Measurements from ENCODE around the gene ZNF579.

Gene ZNF579

GRCh38 chr19:55605207-55605636 lies 24.6 kb upstream of the ZNF579 start:
- H3K4me2 ChIP-seq (ENCODE audit: low read depth, low read length) = peak overlapping the region; percentile 86
- H3K9me3 ChIP-seq (replicated peaks; ENCODE audit: insufficient read depth, low read length) = no peaks in the 10 kb centered on the region
- H3K27ac ChIP-seq (ENCODE audit: low read length) = peak overlapping the region; percentile 68
- H3K4me3 ChIP-seq (ENCODE audit: low read length) = peak overlapping the region; percentile 67
- peaks cover 18% of the 10 kb centered on the region for H3K4me1 ChIP-seq (ENCODE audit: low read length)
- peaks cover 29% of the 10 kb centered on the region for H3F3A ChIP-seq (ENCODE audit: insufficient read depth, low read length)
- peaks cover 36% of the 10 kb centered on the region for H3K79me2 ChIP-seq (ENCODE audit: low read length)
- 0 out of 2 replicates have a peak overlapping the region, but pooled peaks have one; percentile 34 for H2AFZ ChIP-seq (ENCODE audit: low read length)
- no peaks in the 10 kb centered on the region for H3K9me2 ChIP-seq (replicated peaks; ENCODE audit: insufficient read depth, low read length)
- no peaks in the 10 kb centered on the region for H3K36me3 ChIP-seq (replicated peaks; ENCODE audit: insufficient read depth, low read length)
- no peaks in the 10 kb centered on the region for H3K27me3 ChIP-seq (replicated peaks; ENCODE audit: insufficient read depth, low read length)
- peak; percentile 98 for DNase-seq
- no peaks in the 10 kb centered on the region for H4K20me1 ChIP-seq (ENCODE audit: insufficient read depth, low read length)
- no peak for TF ChIP-seq CTCF (IDR thresholded peaks at IDR 0.05; ENCODE audit: low read length)
- peak overlapping the region; percentile 50; the same call in 1 of the 2 replicates for H3K9ac ChIP-seq (ENCODE audit: low read length)

GRCh38 chr19:55603581-55604292 lies 23.1 kb upstream of the ZNF579 start:
- peaks cover 27% of the 10 kb centered on the region for H3K79me2 ChIP-seq (ENCODE audit: low read length)
- peaks cover 37% of the 10 kb centered on the region for H3F3A ChIP-seq (ENCODE audit: insufficient read depth, low read length)
- H3K9me2 ChIP-seq (replicated peaks; ENCODE audit: insufficient read depth, low read length) = no peaks in the 10 kb centered on the region
- DNase-seq = no peak
- H2AFZ ChIP-seq (ENCODE audit: low read length) = no peak overlapping the region
- no peaks in the 10 kb centered on the region for H3K9me3 ChIP-seq (replicated peaks; ENCODE audit: insufficient read depth, low read length)
- no peak overlapping the region for H3K4me2 ChIP-seq (ENCODE audit: low read depth, low read length)
- no peak overlapping the region for H3K4me3 ChIP-seq (ENCODE audit: low read length)
- no peaks in the 10 kb centered on the region for H4K20me1 ChIP-seq (ENCODE audit: insufficient read depth, low read length)
- no peak overlapping the region for H3K27ac ChIP-seq (ENCODE audit: low read length)
- no peaks in the 10 kb centered on the region for H3K27me3 ChIP-seq (replicated peaks; ENCODE audit: insufficient read depth, low read length)
- TF ChIP-seq CTCF (IDR thresholded peaks at IDR 0.05; ENCODE audit: low read length) = no peak
- TF ChIP-seq EZH2 (optimal IDR thresholded peaks at IDR 0.05; ENCODE audit: low read depth, low read length) = no peak
- TF ChIP-seq EZH2phosphoT487 (IDR thresholded peaks at IDR 0.05; ENCODE audit: low read length) = no peak
- no peaks in the 10 kb centered on the region for H3K36me3 ChIP-seq (replicated peaks; ENCODE audit: insufficient read depth, low read length)
- H3K9ac ChIP-seq (ENCODE audit: low read length) = no peak overlapping the region
- peaks cover 18% of the 10 kb centered on the region for H3K4me1 ChIP-seq (ENCODE audit: low read length)

- H3K4me1 ChIP-seq (ENCODE audit: low read length) = peaks cover 18% of the 10 kb centered on the region
- no peak overlapping the region for H3K4me2 ChIP-seq (ENCODE audit: low read depth, low read length)
- H2AFZ ChIP-seq (ENCODE audit: low read length) = no peak overlapping the region
- no peaks in the 10 kb centered on the region for H3K9me3 ChIP-seq (replicated peaks; ENCODE audit: insufficient read depth, low read length)
- no peaks in the 10 kb centered on the region for H4K20me1 ChIP-seq (ENCODE audit: insufficient read depth, low read length)
- no peak for TF ChIP-seq EZH2phosphoT487 (IDR thresholded peaks at IDR 0.05; ENCODE audit: low read length)
- no peak for TF ChIP-seq CTCF (IDR thresholded peaks at IDR 0.05; ENCODE audit: low read length)
- TF ChIP-seq EZH2 (optimal IDR thresholded peaks at IDR 0.05; ENCODE audit: low read depth, low read length) = no peak
- H3K27me3 ChIP-seq (replicated peaks; ENCODE audit: insufficient read depth, low read length) = no peaks in the 10 kb centered on the region
- H3K36me3 ChIP-seq (replicated peaks; ENCODE audit: insufficient read depth, low read length) = no peaks in the 10 kb centered on the region
- no peak overlapping the region for H3K4me3 ChIP-seq (ENCODE audit: low read length)
- H3K27ac ChIP-seq (ENCODE audit: low read length) = no peak overlapping the region
- no peak for DNase-seq
- no peaks in the 10 kb centered on the region for H3K9me2 ChIP-seq (replicated peaks; ENCODE audit: insufficient read depth, low read length)
- peaks cover 37% of the 10 kb centered on the region for H3F3A ChIP-seq (ENCODE audit: insufficient read depth, low read length)
- H3K79me2 ChIP-seq (ENCODE audit: low read length) = peaks cover 23% of the 10 kb centered on the region
- no peak overlapping the region for H3K9ac ChIP-seq (ENCODE audit: low read length)
These were observed 22.5 kb upstream of the ZNF579 start for GRCh38 chr19:55603115-55603514.

All from MM.1S (cell line).